LNCAP (cell line): Measurements from ENCODE around the gene GALNT9.

Experiments used
- TF ChIP-seq, protein P1 (sequence below): fragments of 450-650 bp; IDR thresholded peaks from 2 replicates; pipeline ENCODE4 v1.5.1; 2017; ENCODE audit warnings: mild to moderate bottlenecking

GALNT9 gene

DNA sequence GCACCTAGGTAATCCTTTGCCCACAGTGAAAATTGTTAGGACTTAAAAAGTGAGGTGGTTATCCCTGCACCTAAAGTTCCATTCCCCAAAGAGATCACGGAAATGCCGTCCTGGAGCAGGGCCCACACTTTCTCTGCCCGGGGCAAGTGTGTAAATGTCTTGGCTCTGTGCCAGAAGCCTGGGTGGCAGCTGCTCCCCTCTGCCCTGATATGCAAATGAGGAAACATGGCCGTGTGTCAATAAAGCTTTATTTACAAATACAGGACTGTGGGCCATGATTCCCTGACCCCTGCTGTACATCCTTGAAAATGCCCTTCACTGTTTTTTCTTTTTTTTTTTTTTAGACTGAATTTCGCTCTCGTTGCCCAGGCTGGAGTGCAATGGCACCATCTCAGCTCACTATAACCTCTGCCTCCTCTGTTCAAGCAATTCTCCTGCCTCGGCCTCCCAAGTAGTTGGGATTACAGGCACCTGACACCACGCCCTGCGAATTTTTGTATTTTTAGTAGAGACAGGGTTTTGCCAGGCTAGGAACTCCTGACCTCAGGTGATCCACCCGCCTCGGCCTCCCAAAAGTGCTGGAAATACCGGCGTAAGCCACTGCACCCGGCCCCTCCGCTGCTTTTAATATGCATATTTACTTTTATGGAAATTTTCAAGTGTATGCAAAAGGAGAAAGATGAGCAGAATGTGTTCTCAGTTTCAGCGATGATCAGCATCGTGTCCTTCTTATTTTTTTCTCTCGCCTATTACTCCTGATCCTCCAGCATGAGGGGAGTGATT, 75.5 kb downstream of the GALNT9 start:
- TF ChIP-seq, protein P1, sequence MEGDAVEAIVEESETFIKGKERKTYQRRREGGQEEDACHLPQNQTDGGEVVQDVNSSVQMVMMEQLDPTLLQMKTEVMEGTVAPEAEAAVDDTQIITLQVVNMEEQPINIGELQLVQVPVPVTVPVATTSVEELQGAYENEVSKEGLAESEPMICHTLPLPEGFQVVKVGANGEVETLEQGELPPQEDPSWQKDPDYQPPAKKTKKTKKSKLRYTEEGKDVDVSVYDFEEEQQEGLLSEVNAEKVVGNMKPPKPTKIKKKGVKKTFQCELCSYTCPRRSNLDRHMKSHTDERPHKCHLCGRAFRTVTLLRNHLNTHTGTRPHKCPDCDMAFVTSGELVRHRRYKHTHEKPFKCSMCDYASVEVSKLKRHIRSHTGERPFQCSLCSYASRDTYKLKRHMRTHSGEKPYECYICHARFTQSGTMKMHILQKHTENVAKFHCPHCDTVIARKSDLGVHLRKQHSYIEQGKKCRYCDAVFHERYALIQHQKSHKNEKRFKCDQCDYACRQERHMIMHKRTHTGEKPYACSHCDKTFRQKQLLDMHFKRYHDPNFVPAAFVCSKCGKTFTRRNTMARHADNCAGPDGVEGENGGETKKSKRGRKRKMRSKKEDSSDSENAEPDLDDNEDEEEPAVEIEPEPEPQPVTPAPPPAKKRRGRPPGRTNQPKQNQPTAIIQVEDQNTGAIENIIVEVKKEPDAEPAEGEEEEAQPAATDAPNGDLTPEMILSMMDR: no peak

DNA sequence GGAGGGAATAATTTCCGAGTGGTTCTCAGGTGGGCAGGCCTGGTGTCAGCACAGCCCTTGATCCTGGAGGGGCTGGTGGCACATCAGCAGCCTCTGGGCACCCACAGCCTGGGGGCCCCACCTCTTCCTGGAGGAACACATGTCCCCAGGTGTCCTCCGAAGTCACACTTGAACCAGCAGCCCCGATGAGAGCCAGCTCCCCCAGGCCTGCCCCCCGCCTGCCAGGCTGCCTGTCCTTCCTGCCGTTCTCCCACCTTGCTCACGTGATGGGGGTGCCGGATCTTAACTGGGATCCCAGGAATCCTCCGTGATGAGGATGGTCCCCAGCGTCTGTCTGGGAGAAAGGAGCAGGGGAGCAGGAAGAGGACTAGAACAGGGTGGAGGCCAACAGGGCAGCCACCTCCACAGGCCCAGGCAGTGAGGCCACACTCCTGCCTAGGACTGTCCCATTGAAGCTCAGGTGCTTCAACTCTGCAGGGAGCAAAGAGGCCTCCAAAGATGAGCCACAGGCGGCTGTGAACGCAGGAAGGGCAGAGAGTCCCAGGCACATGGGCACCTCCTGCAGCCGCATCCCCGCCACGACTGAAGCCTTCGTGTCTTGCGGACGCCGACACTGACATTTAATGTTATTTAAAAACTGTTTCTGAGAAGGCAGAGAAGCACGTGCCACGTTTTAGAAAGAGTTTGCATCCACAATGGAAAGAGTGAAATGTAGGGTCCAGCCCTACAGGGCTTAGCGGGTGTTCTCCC, 77.5 kb downstream of the GALNT9 start:
- TF ChIP-seq, protein P1: no peak

DNA sequence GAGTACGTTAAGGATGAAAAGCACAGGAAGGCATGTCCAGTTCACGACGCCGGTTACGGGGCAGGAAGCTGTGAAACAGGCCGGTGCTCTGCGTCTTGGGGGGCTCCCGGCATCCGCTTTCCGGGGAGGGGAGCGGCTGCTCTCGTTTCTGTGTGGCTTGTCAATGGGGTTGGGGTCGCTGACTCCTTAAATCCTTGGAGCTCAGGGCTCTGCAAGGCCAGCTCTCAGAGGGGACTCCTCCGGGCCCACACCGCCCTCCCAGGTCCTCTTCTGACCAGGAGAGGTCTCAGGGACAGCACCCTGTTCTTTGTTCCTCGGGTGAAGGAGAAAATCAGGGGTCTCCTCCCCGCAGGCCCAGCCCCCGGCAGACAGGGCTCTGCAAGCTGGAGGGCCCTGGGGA, 78.1 kb downstream of the GALNT9 start:
- TF ChIP-seq, protein P1: no peak

DNA sequence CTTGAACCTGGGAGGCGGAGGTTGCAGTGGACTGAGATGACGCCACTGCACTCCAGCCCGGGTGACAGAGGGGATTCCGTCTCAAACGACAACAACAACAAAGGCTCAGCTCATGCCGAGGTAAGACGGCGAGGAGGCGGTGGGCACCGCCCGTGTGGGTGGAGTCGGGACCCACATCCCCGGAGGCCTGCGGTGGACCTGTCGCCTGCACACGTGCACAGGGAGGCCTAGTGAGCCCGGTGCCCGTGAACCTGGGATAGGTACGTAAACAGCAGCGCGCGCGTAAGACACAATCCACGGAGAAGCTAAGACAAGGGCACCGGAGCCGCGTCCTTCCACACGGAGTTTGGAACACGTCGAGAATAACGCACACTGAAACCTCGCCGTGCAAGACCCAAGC, 78.7 kb downstream of the GALNT9 start:
- TF ChIP-seq, protein P1: no peak

DNA sequence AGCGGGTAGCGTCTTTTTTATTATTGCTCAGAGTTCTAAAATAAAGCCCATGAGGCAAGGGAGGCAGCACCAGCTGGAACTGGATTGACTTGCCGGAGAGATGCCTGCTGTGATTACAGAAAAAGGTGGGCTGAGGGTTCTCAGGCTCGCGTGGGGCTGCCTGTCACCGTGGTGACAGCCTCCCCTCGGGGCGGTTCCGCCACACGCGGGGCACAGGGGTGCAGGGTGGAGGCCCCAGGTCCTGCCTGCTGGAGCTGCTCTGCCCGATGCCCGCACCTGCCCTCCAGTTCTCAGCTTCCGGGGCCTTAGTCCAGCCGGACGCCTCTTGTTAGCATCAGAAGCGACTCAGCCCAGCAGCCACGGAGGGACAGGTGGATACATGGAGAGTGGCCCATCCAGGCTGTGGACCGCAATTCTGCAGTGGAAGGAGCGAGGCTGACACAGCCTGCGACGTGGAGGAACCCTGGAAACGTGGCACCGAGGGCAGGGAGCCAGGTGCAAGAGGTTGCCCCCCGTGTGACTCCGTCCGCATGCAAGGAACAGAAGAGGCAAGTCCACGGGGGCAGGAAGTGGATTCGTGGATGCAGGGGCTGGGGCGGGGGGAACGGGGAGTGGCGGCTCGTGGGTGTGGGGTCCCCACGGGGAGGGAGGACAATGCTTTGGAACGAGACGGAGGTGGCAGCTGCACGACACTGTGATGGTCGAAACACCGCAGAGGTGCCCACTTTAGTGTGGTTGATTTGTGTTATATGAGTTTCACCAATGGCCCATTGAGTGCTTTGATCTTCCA, 79.5 kb downstream of the GALNT9 start:
- TF ChIP-seq, protein P1: no peak

DNA sequence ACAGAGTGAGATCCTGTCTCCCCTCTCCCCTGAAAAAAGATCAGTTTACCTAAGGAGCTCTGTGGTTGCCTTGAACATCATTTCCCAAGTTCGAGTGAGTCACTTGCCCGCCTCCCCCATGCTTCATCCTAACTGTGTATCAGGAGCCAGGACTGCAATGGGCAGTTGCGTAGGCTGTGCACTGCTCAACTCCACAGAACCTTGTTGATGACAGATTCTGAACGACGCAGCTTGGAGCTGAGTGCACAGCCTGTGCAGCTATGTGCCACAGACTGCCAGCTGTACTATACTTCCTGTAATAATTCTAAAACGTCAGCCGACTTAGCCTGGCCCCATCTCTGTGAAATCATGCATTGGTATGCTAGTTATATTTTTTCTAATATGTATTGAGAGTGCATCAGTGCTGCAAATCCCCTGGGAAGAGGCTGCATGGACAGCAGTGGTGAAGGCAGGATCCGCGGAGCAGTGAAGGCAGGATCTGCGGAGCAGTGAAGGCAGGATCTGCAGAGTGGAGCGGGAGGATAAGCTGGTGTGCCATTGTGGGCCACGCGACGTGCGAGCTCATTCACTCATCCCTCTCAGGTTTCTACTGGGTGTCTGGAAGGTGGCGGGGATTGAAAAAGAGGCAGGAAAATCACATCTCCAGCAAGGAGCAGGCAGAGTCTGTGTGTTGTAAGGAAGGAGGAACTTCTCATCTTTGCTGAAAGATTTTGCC, 80.8 kb downstream of the GALNT9 start:
- TF ChIP-seq, protein P1: no peak
